ENCODE measurements around the gene CD276.

The CD276 gene

DNA sequence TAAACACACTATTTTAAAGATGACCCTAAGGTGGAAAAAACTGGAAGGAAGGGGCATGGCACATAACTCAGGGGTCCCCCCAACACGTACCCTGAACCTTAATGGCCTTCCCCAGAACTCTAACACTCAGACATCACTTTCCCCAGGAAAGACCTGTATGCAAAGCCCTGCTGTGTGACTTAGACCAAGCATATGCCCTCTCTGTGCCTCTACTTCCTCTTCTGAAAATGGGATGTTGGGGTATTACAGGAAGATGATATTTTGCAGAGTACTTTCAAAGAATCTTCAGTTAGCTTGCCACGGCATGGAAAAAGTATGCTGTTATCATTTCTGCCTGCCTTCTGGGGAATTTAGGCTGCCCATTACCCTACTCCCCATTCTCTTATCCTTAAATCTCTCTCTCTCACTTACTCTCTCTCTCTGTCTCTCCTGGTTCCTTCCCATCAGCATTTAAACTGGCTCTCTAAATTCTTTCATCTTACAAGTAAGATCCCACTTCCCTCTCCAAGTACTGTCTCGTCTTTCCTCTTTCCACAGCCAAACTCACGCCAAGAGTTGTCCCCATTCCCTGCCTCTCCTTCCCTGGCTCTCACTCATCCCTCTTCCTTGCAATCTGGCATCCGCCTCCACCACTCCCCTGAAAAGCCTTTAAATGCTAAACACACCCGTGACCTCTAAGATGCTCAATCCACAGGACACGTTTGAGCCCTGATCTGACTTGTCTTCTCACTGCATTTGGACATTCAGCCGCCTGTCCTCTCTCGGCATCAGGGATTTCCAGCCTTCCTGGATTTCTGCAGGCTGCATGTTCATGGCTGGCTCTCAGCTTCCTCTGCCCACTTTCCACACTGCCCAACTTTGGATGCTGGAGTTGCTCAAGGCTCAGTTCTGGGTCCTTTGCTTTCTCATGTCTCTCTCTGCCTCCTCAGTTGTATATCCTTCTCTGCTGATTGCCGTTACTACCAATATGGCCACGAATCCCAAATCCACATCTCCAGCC is 76.4 kb downstream of the CD276 start:
- peaks cover 11% of the 10 kb centered on the region for H3K27me3 ChIP-seq (replicated peaks; ENCODE audit: control insufficient read depth, insufficient read depth, low read length)

DNA sequence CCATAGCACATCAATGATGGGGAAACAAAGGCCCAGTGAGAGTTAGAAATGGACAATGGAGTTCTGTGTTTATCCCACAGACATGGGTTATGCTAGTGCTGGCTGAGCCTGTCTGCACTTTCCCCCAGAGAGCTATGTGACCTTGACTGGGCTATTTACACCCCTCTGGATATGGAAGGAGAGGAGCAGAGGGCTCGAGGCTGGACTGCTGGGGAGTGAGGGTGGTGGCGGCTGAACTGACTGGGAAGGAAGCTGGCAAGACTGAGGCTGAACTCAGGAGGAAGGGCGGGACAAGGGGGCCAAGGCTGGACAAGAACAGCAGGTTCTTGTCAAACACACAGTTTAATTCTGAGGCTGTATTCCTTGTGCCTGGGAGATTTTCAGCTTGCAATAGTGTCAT is 79.7 kb downstream of the CD276 start:
- H3K36me3 ChIP-seq (ENCODE audit: control insufficient read depth, insufficient read depth, low read length), result no peaks in the 10 kb centered on the region
- TF ChIP-seq, protein P1, sequence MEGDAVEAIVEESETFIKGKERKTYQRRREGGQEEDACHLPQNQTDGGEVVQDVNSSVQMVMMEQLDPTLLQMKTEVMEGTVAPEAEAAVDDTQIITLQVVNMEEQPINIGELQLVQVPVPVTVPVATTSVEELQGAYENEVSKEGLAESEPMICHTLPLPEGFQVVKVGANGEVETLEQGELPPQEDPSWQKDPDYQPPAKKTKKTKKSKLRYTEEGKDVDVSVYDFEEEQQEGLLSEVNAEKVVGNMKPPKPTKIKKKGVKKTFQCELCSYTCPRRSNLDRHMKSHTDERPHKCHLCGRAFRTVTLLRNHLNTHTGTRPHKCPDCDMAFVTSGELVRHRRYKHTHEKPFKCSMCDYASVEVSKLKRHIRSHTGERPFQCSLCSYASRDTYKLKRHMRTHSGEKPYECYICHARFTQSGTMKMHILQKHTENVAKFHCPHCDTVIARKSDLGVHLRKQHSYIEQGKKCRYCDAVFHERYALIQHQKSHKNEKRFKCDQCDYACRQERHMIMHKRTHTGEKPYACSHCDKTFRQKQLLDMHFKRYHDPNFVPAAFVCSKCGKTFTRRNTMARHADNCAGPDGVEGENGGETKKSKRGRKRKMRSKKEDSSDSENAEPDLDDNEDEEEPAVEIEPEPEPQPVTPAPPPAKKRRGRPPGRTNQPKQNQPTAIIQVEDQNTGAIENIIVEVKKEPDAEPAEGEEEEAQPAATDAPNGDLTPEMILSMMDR (IDR thresholded peaks at IDR 0.05; ENCODE audit: insufficient read depth, low read length, poor library complexity, severe bottlenecking), result no peak
- H3K4me3 ChIP-seq (replicated peaks; ENCODE audit: low read depth, low read length), result no peak overlapping the region
- H3K27me3 ChIP-seq (replicated peaks; ENCODE audit: control insufficient read depth, insufficient read depth, low read length), result peaks cover 9% of the 10 kb centered on the region
- no peak for DNase-seq (ENCODE audit: extremely low read depth, insufficient read length)

More for the DNA sequence above, 76.4 kb downstream of the CD276 start:
- TF ChIP-seq, protein P1 (IDR thresholded peaks at IDR 0.05; ENCODE audit: insufficient read depth, low read length, poor library complexity, severe bottlenecking), result no peak
- DNase-seq (ENCODE audit: extremely low read depth, insufficient read length), result no peak
- no peaks in the 10 kb centered on the region for H3K36me3 ChIP-seq (ENCODE audit: control insufficient read depth, insufficient read depth, low read length)
- H3K4me3 ChIP-seq (replicated peaks; ENCODE audit: low read depth, low read length), result no peak overlapping the region
